HG03108 (cell line): Measurements from ENCODE around the gene SPIRE1.

Source experiments
- ATAC-seq: cut with Tn5 transposase; IDR thresholded peaks from one replicate; pipeline ENCODE4 v1.9.1; 2021; ENCODE audit warnings: moderate library complexity; ENCODE audit not compliant: unreplicated experiment

Gene SPIRE1

DNA sequence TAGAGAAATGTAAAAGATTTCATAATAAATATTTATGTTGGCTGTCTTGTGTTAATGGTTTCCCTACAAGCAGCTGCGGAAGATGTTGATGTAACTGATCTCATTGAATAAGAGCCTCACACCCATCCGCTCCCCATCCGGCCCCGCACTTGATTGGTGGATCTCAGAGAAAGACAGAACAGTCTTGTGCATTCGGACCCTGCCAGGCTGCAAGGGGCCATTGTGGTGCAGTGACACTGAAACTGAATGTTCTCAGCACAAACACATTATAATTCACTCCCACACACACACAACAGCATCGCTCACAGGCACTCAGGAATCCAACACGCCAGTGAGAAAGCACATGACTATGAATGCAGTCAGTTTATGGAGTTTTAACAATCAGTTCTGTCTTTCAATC lies 202.4 kb downstream of the SPIRE1 start:
- no peak for ATAC-seq

DNA sequence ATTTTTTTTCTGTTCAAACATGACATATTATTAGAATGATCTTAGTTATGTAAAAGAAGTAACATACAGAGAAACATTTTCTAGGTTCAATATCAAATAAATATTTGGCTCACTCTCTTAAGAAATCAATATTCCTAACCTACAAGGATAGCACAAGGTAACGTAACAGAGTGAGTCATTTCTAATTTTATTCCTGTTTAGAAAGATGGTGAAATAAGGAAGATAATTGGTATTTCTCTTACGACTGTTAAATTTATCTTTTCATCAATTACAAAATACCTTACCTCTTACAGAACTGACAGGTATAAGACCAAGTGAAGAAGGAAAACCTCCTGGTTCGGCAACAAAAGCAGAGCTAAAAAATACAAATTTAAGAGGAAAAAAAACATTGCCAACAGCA lies 205.1 kb downstream of the SPIRE1 start:
- no peak for ATAC-seq

DNA sequence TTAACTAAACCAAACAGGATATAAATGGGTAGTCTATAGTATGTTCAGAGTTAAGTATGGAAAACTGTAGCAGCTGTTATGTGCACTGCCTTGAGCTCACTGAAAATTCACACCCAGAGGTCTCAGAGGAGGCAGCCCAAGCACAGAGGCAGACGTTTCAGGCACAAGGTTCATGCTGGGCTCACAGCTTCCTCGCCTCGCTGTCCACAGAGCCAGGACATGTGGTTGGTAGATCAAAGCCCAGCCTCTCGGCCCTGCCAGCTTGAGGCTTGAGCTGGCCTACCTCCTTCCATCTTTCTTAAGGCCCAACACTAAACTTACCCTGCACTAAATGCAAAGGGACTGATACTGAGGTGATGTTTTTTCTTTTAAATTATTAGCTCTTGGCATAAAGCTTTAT lies 206.5 kb downstream of the SPIRE1 start:
- ATAC-seq: no peak

DNA sequence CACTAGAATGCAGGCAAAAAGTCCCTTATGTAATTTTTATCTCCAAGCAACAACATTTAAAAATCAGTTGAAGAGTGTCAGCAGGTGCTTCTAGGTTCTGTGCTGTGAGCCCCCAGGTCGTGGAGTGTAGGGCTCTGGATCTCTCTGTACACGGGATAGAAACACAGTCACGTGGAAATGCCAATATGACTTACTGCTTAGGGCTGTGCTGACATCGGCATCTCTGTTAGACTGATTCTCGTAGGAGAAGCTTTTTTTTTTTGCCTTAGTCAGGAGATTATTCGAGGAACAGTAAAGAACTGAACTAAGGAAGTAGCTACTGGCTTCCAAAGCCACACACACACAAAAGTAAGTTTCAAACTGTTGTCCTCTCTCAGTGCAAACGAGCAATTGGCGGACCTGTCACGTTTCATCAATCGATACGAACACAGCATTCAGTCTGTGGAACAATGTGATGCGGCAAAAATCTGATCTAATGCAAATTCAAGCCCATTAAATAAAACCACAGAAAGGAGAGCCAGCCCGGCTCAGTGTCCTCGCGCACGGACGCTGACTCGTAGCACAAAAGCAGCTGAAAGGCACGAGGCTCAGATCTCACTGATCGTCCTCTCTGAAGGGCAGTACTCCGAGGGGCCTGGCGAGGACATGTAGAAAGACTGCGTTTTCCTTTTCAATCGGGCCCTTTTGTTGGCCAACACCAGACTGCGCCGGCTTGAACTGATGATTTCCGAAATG lies 208.7 kb downstream of the SPIRE1 start:
- no peak for ATAC-seq

DNA sequence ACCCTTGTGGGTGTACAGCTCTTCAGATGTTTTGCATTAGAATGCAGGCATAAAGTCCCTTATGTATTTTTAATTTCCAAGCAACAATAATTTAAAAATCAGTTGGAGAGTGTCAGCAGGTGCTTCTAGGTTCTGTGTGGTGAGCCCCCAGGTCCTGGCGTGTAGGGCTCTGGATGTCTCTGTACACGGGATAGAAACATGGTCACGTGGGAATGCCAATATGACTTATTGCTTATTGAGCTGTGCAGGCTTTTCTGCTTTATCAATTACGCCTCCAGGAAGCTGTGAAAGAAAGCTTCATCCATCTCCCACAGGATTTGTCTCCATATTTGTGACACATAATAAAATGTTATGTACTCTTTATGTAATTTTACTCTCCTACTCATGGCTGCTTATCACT lies 212.4 kb downstream of the SPIRE1 start:
- no peak for ATAC-seq

DNA sequence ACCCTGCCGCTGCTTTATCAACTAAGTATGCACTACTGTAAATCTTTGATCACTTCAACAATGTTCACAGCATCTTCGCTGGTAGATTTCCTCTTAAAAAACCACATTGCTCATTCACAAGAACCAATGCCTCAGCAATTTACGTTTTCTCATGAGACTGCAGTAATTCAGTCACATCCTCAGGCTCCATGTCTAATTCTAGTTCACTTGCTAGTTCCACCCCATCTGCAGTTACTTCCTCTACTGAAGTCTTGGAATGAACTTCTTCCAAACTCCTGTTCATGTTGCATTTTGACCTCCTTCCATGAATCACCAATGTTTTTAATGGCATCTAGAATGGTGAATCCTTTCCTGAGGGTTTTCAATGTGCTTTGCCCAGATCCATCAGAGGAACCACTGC lies 214.4 kb downstream of the SPIRE1 start:
- ATAC-seq: no peak

DNA sequence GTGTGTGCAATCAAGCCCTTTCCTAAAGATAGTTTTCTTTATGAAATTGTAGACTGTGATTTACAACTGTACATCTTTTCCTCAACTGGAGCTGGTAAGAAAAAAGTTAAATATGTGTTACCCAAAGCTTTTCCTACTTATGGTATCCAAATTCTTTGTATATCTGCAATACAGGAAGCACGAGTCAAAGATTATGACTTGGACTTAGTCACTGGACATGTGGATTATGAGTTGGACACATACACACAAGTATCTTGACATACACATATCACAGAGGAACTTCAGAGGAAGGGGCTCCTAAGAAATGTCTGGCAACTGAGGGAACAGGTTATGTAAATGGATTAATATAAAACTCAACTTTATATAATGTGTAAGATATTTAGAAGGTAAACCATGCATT lies 215.0 kb downstream of the SPIRE1 start:
- no peak for ATAC-seq

DNA sequence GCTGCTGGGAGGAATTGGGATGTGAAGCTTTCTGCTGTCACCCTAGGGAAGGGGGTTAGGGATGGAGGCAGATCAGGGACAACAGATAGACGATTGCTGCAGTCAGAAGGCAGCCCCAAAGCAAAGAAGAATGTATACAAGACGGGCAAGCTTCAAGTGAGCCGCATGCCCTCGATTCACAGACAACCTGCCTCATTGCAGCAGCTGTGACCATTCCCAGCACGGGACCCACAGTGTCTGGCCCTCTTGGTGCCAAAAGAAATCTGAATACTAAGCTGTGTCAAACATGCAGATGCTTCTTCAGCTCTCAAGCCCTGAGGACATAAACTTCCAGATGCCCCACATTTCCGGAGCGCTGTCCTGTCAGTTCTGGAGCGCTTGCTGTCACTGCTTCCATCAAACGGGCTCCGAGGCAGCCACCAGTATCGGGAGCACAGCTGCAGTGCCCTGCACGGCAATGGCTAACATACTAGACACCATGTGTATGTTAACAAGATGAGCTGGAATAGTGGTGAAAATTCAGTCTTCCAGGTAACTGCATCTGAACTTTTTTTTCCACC lies 216.4 kb downstream of the SPIRE1 start:
- ATAC-seq: no peak

DNA sequence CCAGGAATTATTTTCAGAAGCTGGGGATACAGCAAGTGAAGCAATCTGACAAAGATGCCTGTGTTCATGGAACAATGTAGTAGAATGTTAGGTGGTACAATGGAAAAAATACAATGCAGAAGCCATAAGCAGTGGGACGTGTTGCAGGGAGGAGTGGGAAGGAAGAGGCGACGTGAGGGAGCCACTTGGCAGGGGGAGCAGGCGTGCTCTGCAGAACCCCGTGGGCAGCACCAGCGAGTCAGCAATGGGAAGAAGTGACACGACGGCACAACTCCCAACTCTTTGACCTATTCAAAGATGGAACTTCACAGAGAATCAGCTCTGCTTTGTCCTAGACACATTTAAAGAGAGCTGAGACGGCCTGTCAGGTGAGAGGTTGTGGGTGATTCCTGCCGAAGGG lies 219.7 kb downstream of the SPIRE1 start:
- ATAC-seq: no peak

DNA sequence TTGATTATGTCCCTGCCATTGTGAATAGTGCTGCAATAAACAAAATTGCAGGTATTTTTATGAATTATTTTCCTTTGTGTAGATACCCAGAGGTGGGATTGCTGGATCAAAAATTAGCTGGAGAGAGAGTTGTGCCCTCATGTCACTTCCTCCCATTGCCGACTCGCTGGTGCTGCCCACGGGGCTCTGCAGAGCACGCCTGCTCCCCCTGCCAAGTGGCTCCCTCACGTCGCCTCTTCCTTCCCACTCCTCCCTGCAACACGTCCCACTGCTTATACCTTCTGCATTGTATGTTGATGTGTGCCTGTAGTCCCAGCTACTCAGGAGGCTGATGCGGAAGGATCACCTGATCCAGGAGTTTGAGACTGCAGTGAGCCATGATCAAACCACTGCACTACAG lies 222.0 kb downstream of the SPIRE1 start:
- no peak for ATAC-seq

DNA sequence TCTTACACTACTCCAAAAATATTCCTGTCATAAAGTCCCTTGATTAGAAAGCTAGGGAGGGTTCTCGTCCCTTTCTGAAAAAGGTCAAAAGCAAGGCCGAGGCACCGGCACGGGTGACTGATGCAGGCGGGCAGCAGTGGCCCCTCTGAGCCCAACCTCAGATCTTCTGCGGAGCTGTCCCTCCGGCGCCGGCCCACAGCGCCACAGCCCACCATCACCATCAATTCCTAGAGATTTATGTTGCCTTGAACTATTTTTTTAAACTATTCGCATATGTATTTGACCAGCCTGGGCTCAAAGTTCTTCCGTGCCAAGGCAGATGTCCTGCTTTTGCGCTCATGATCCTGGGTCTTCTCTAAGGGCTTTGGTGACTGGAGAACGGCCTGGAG lies 223.4 kb downstream of the SPIRE1 start:
- no peak for ATAC-seq

DNA sequence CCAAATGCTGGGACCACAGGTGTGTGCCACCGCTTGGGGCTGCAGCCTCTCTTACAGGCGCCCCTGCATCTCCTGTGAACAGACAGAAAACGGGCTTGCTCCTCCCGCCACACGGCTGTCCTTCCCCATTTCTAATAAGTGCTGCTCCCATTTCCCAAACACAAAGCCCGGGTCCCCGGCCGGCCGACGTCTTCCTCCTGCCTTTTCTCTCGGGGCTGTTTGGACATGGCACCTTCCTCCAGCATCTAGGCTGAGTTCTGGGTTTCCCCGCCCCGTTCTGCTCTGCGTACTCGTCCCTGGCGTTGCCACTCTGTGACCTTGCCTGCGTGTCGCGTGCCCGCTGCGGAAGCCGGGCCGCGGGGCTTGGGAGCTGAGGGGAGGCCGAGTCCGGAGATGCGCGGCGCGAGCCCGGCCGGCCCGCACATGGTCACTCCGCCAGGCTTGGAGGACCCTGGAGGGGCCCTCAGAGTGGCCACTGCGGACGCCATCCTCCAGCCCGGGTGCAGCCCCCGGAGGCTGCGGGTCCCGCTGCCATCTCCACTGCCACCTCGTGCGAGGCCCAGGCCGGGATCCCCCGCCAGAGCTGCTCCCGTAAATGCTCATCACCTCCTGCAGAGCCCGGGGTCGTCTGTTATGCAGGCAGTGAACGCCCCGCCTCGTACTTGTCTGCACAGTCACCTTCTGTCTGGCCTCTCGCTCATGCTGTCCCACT lies 223.9 kb downstream of the SPIRE1 start:
- no peak for ATAC-seq

DNA sequence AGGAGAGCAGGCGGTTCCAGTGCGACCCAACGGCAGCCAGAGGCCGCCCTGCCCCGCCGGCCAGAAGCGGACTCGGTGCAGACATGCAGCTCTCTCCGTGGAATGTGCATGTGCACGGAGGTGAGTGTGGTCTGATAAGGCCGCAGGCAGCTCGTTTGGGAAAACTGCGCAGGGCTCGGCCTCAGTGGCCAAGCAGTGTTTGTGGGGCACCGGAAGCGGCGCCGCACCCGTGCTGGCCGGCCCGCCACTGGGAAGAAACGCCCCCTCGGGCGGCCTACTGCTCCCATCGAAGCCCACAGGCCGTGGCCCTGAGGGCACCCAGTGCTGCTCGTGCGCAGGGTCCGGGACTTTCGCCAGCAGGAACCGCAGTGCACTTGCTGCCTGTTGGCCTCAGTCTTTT lies 225.0 kb downstream of the SPIRE1 start:
- no peak for ATAC-seq

DNA sequence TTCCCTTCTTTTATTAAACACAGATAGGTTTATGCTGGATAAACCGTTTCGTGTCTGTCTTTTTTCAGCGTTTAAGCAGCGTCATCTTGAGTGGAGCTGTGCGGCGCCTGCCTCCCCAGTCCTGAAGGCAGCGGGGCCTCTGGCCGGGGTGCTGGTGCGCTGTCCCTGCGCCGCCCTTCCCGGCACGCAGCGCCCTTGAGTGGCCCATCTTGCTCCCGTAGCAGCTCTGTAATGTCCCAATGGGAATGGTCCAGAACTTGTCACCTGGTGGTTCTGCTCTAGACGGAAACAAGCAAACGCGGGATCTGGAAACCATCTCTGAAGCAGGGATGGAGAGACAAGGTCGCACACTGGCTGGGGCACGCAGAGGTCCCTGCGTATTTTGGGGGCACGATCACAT lies 225.7 kb downstream of the SPIRE1 start:
- ATAC-seq: no peak

DNA sequence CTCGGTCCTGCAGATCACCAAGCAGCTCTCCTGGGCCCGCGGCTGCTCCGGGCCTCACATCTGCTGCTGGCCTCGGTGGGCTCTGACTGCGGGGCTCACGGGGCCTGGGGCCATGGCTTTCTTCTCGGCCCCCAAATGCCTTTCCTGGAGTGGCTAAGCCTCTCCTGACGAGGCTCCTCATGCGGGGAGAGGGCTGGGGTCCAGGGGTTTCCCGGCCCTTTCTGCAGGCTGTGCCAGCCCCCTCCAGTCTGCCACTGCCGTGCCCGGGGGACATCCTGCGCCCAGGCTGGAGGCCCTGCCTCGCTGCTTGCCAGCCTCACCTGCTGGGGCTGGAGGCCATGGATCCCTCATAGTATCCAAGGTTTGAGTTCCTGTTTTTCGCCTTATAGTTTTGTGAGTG lies 226.3 kb downstream of the SPIRE1 start:
- no peak for ATAC-seq

DNA sequence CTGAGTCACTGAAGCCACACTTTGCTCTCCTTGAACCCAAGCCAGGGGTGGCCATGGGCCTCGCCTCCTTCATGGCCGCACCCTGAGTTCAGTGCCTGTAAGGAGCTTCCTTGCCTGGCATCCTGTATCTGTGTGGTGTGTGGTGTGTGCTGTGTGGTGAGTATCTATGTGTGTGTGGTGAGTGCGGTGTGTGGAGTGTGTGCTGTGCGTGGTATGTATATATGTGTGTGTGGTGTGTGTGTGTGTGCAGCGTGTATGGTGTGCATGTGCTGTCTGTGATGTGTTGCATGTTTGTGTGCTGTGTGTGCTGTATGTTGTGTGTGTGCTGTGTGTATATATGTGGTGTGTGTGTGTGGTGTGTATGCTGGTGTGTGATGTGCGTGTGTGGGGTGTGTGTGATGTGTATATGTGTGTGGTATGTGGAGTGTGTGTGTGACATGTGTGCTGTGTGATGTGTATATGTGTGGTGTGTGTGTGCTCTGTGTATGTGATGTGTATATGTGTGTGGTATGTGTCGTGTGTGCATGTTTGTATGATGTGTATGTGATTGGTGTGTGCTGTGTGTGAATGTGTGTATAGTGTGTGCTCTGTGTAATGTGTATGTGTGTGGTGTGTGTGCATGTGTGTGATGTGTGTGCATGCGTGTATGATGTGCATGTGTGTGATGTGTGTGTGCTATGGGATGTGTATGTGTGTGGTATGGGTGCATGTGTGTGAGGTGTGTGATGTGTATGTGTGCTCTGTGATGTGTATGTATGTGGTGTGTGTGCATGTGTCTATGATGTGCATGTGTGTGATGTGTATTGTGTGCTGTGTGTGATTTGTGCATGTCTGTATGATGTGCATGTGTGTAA lies 227.5 kb downstream of the SPIRE1 start:
- ATAC-seq: no peak

DNA sequence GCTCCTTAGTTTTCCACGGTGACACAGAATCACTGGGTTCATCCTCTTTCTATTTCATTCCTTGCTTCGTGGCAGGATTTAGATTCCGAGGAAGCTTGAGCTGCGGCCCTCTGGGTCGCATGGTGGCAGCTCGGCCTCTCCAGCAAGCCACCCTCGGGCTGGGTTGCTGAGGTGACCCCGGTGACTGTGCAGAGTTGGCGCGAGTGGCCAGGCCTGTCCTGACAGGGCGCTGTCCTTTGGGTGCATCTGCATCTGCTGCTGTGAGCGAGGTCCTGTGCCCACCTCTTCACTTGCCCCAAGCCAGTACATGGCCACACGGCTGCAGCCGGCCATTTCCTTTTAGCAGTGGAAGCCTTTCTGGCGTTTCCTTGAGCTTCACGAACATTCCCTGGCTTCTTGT lies 228.4 kb downstream of the SPIRE1 start:
- no peak for ATAC-seq

DNA sequence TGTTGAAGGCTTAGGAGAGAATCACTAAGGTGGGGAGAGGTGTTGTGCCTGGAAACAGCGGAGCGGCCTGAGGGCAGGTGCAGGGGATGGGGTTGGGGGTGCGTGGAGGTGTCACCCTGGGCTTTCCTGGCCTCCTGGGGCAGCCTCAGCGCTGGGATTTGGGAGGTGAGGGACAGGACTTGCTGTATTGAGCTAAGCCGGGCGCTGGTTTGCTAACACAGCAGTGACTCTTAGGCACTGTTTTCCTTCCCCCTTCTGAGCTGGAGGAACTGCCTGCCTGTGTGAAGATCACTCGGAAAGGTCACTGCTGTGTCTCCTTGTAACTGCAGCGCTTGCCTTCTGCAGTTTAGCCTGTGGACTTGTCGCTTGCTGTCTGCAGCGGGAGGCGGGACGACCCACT lies 229.0 kb downstream of the SPIRE1 start:
- ATAC-seq: no peak

DNA sequence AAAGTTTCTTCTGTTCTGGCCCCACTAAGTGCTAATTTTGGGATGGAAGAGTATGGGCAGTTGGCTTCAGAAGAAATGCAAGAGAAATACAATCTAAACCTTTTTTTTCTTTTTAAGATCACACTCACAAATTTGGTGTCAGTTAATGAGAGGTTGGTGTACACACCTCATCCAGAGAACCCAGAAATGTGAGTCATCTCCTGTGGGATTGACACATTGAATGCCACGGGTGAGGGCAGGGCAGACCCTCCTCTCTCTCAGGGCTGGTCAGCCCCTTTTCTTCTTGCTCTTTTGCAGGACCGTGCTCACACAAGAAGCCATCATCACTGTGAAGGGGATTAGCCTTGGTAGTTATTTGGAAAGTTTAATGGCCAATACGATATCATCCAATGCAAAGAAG lies 231.0 kb downstream of the SPIRE1 start:
- ATAC-seq: no peak

DNA sequence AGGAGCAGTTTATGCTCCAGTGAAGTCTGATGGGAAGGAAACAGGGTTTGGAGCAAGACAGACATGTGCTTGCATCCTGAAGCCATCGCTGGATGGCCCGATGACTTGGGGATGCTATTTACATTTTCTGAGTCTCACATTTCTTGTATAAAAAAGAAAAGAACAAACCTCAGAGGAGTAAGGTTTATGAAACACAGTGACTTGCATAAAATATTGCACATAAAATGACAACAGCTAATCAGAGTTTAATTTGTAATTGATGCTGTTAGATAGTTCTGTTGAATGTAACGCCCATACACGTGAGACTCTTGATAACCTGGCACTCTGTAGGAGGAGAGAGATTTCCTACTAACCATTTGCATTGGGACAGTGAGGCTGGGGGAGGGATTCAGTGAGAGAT lies 233.7 kb downstream of the SPIRE1 start:
- no peak for ATAC-seq

DNA sequence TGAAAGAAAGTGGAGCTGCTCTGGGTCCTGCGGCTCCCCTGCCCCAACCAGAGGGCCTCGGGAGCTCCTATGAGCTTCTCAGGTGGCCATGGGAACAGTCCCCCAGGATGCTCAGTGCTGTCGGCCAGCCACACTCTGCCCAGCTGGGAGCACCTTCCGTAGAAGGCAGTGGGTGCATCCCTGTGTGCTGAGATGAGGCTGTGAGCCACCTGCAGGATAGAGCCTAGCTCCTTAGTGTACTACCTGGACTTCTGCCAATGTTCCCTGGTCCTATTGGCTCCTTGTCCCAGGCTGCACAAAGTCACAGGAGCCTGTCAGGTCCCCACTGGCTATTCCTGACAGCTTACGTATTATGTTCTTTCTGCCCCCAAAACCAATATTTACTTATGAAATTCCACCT lies 234.1 kb downstream of the SPIRE1 start:
- ATAC-seq: no peak

DNA sequence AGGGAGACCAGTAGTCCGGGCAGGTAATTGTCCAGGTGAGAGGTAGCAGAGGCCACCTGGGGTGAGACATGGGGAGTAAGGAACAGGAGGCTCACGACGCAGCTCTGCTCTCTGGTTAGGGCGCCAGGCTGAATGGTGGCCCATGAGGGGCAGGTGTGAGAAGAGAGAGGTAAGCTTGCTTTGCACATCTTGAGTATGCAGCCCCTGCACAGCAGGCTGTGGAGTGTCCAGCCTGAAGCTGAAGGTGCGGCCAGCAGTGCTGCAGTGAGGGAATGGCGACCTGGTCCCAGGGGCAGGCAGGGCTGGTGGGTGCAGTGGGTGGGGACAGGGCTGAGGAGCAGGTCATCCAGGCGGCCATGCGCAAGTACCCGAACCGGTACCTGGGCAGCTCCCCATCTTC lies 234.5 kb downstream of the SPIRE1 start:
- ATAC-seq: no peak
